ENCODE measurements around the gene PLEKHG4.
A peak's percentile ranks its signal among the peaks of the same experiment; 100 is the strongest.

The PLEKHG4 gene

DNA sequence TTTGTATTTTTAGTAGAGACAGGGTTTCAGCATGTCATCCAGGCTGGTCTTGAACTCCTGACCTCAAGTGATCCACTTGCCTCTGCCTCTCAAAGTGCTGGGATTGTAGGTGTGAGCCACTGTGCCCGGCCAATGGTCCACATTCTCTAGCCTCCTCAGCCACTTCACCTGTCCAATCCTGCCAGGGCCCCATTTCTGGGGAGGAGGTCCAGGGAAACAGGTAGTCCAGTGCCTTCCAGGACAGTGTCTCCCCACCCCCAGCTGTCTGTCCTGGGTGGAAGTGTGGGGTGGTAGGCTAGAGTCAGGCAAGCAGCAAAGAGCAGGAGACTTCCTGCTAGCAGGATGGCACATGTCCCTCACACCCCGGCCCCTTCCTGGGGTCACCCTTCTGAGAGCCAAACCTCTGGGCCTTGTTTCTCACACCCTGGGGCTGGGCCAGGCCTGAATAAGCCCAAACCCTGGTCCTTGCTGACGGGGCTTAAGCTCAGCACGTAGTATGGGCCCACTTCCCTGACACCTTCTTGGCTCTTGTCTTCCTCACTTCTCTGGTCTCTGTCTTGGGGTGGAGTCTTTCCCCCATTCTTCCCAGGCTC, 37.1 kb upstream of the PLEKHG4 start:
- no peak for DNase-seq (ENCODE audit: low read depth)
- no peak overlapping the region for H3K4me3 ChIP-seq (ENCODE audit: low read length)
- TF ChIP-seq CTCF (IDR thresholded peaks at IDR 0.05; ENCODE audit: insufficient read depth, low read depth, low read length, missing control alignments), result no peak

DNA sequence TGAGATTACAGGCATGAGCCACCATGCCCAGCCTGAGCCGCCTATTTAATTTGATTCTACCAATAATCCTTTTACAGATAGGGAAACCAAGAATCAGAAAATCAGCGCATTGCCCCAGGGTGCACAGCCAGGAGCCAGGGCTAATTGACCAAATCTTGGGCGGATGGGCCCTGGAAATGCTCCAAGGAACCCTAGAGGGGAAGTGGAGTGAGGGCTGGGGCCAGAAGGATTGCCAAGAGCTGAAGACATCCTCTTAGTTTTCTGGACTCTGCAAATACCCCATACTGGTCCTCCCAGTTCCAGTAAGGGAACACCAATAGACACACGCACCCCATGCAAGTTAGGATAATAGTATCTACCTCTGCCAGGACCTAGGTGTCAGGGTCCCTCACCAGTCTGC, 35.9 kb upstream of the PLEKHG4 start:
- no peak overlapping the region for H3K4me3 ChIP-seq (ENCODE audit: low read length)
- no peak for TF ChIP-seq CTCF (IDR thresholded peaks at IDR 0.05; ENCODE audit: insufficient read depth, low read depth, low read length, missing control alignments)
- no peak for DNase-seq (ENCODE audit: low read depth)

GRCh38 chr16:67244387-67245185, 34.7 kb upstream of the PLEKHG4 start:
- H3K4me3 ChIP-seq (ENCODE audit: low read length), result no peak overlapping the region
- DNase-seq (ENCODE audit: low read depth), result peak; percentile 91
- no peak for TF ChIP-seq CTCF (IDR thresholded peaks at IDR 0.05; ENCODE audit: insufficient read depth, low read depth, low read length, missing control alignments)

DNA sequence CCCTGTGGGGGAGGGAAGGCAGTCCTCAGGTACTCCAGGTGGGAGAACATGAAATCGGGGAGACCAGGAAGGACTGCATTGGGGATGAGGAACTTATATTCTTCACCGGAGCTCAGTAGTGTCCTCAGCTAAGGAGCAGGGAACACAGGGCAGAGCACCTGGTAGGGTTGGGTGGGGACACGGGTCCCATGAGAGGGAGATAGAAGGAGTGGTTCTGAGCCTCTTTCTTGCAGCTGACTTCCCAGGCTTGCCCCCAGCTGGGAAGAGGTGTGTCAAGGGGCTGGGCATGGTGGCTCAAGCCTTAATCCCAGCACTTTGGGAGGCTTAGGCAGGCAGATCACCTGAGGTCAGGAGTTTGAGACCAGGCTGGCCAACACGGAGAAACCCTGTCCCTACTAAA, 34.1 kb upstream of the PLEKHG4 start:
- no peak overlapping the region for H3K4me3 ChIP-seq (ENCODE audit: low read length)
- TF ChIP-seq CTCF (IDR thresholded peaks at IDR 0.05; ENCODE audit: insufficient read depth, low read depth, low read length, missing control alignments), result no peak
- DNase-seq (ENCODE audit: low read depth), result no peak

GRCh38 chr16:67245674-67246080, 33.7 kb upstream of the PLEKHG4 start:
- no peak for TF ChIP-seq CTCF (IDR thresholded peaks at IDR 0.05; ENCODE audit: insufficient read depth, low read depth, low read length, missing control alignments)
- peak; percentile 41 for DNase-seq (ENCODE audit: low read depth)
- H3K4me3 ChIP-seq (ENCODE audit: low read length), result peak overlapping the region; percentile 68

DNA sequence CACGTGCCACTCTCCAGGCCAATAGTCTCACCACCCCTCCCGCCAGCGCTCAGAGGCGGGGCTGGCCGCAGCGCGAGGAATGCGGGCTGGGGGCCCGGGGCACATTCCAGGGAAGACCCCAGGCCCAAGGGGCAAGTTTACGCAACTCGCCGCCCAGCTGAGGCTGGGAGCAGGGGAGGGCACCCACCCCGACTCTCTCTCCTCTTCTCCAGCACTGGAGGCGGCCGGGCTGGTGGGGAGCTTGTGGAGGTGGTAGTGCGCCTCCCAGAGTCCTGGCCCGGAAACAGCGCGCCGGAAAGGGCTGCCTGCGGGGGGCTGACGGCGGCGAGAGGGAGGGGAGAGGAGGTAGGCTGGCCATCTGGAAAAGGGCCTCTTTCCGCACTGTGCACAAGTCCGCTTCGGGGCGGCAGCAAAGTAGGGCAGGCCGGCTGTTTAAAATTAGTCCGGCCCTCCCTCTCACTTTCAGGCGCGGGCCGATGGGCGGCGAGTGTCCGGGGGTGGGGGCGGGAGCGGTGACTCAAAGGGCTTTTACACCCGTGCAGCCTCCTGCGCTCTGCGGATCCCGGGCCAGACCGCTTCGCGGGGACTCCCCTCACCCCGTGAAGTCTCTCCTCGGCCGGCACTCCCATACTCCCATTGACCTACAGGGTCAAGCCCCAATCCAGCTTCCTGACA, 33.1 kb upstream of the PLEKHG4 start:
- peak overlapping the region; percentile 68 for H3K4me3 ChIP-seq (ENCODE audit: low read length)
- TF ChIP-seq CTCF (IDR thresholded peaks at IDR 0.05; ENCODE audit: insufficient read depth, low read depth, low read length, missing control alignments), result peak; percentile 33
- DNase-seq (ENCODE audit: low read depth), result peak; percentile 80
